ENCODE data around the gene NECTIN1. TPM values are rescaled to one million over a fixed set of nuclear protein-coding genes. Genes with fewer than 3 reads are reported as not detected.
A peak's percentile ranks its signal among the peaks of the same experiment; 100 is the strongest.

NECTIN1 gene
- polyA plus RNA-seq, 1 donor = 29.1 TPM

GRCh38 chr11:119639642-119640205 lies 89.3 kb downstream of the NECTIN1 start:
- no peak for DNase-seq

DNA sequence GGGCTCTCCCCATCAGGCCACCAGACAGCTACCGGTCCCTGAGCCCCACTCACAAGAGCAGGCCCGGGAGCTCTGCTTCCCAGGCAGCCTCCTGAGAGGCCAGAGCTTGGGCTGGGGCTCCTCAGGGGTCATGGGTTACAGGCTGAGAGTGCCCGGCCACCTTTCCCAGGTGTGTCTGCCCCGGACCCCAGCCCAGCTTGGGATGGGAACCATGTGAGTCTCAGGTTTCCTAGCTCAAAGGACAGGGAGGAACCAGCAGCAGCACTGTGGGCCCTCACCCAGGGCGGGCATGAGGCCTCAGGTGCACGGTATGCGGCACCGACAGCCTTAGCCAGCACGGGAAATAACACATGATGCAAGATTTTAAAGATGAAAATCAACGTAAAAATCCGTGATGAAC lies 90.1 kb downstream of the NECTIN1 start:
- DNase-seq = no peak

GRCh38 chr11:119637481-119637880 lies 91.5 kb downstream of the NECTIN1 start:
- no peak for DNase-seq

DNA sequence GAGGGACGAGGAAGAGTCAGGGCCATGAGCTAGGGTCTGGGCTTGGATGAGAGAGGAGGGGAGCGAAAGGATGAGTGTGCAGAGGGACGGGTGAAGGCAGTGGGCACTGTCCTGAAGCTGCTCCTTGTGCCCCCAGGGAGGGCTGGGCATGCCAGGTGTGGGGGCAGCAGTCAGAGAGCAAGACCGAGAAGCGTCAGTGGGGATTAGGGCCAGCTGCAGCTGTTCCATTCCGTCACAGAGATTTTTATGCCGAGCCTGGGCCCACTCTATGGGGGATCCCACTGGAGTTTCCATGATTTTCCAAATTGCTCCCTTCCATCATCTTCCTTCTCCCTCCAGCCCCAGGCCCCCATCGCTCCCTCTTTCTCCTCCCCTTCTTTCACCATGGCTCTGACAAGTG lies 93.2 kb downstream of the NECTIN1 start:
- no peak for DNase-seq

DNA sequence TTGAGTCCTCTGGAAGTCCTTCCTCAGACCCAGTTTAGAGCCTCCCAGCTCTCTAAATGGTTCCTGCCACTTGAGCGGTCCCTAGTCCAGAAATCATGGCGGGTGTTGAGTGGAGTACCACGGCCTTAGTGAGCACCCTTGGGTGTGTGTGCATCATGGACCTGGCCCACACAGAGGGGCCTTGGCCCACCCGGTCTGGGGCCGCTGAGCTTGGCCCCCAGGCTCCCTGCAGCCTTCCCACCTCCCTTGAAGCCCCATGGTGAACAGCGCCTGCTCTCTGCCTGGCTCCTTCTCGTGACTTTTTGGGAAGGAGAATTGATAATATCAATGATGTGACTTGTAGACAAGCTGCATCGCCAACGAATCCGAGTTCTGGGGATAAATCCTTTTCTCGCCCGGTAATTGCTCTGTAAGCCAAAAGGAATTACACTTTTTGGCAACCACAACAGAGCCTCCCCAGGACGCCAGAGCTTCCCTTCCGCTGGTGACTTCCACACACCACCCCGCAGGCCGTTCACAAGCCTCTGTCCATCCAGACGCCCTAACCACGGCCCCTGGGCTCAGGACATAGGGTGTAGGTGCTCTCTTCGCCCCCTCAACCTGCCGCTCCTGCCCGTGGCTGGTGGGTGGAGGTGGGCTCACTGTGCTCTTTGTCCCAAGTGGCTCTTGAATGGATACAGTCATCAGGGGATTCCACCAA lies 93.8 kb downstream of the NECTIN1 start:
- no peak for DNase-seq

GRCh38 chr11:119634301-119634700 lies 94.7 kb downstream of the NECTIN1 start:
- DNase-seq = no peak

- no peak for DNase-seq
Measured at GRCh38 chr11:119629834-119630624, 99.0 kb downstream of the NECTIN1 start.

GRCh38 chr11:119629085-119629484 lies 99.9 kb downstream of the NECTIN1 start:
- no peak for DNase-seq

- no peak for DNase-seq
Measured at GRCh38 chr11:119627286-119627685, 101.7 kb downstream of the NECTIN1 start.

DNA sequence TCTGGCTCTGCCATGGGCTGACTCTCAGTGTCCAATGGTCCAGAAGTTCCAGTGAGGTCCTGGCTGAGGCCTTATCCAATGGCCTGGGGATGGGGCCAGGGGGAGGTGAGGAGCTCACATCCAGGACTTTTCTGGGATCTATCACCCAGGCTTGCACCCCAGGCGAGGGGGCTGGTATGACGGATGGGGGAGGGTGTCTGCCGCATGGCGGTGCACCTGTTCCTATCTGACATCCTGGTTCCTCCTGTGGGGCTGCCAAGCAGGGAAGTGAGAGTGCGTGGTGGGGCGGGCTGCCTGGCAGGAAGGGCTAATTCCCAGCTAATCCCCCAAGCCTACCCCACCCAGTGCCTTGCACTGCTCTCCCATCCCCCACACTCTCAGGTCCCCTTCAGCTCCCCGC lies 102.1 kb downstream of the NECTIN1 start:
- peak; percentile 45 for DNase-seq

DNA sequence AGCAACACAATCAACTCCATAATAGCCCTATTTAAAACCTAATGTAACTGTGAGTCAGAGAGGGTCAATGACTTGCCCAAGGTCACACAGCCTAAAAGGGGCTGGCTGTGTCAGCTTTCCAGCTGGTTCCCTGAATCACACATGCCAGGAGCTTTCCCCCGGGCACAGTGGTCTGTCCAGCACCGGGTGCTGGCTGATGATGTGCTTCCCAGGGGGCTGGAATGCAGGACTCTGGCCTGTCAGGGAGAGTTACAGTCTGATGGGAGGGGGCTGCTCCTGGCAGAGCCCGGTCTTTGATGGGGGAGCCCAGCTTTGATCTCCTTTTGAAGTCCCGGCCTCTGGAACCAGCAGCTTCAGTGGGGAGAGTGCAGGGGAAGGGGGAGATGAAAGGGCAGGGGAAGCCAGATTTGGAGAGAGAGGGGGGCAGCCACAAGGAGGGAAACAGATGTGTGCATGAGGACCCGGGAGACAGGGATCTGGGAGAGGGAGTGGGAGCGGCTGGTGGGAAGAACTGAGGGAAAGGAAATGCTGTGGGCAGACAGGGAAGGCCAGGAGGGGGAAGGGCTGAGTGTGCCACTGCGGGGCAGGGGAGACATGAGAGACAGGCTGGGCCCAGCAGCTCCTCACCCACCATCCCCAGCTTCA lies 102.7 kb downstream of the NECTIN1 start:
- DNase-seq = no peak

DNA sequence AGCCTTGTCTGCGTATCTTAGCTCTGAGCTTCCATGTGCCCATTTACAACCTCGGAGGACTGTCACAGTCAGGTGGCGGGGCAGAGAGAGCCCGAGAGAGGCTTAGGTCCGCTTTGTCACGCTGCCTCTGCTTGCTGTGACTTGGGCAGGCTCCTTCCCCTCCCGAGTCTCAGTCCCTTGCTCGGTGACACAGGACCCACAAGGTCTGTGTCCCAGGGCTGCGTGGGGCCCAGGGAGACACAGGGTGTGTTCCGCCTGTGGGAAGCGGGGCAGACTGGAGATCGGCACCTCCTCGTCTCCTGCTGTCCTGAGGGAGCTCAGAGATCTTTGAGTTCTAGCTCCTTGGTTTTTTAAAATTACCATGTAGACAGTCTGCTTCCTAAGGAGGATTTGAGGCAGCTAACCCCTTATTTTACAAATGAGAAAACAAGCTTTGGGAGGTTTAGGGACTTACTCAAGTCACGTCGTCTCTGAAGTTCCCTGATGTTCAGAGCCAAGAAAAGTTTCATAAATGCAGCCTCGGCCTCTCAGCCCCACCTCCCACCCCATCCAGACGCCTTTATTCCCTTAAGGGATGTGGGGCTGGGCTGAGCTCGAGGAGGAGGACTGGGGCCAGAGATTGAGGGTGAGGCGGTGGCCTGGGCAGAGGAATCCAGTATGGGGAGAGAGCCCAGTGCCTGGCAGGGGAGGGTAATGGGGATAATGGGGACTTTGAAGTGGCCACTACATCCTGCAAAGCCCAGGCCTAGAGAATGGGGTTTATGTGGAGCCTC lies 103.6 kb downstream of the NECTIN1 start:
- DNase-seq = no peak

DNA sequence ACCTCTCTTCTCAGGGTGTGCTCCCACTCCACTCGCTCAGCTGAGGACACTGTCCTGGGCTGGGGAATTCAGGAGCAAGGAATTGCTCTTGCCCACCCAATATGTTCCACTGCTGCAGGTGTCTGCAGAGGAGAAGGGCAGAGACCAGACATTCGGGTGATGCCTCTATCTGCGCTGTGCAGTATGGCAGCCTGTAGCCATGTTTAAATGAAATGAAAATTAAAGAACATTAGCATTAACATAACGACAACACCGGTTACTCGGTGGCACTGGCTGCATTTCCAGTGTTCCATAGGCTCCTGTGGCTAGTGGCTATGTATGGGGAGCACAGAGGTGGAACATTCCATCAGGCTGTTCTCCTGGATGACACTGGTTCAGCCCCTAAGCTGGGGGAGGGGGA lies 104.4 kb downstream of the NECTIN1 start:
- no peak for DNase-seq

GRCh38 chr11:119624102-119624615 lies 104.8 kb downstream of the NECTIN1 start:
- DNase-seq = no peak

DNA sequence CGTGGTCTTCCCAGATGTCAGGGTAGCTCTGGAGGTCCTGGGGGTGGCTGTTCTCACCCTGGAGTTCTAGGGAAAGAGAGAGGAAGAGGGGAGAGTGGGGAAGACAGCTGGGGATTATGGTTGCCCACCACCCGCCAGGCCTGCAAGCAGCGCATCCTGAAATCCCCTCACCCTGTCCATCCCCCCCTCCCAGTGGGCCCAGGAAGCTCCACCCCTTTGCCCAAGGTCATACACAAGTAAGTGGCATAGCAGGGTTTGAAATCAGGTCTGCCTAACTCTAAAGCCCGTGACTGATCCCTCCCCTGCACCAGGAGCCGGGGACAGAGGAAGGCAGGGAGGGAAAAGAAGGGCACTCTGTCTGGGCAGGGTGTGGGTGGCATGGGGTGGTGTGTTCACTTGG lies 105.3 kb downstream of the NECTIN1 start:
- DNase-seq = no peak

- no peak for DNase-seq
Measured at GRCh38 chr11:119622454-119623143, 106.4 kb downstream of the NECTIN1 start.

DNA sequence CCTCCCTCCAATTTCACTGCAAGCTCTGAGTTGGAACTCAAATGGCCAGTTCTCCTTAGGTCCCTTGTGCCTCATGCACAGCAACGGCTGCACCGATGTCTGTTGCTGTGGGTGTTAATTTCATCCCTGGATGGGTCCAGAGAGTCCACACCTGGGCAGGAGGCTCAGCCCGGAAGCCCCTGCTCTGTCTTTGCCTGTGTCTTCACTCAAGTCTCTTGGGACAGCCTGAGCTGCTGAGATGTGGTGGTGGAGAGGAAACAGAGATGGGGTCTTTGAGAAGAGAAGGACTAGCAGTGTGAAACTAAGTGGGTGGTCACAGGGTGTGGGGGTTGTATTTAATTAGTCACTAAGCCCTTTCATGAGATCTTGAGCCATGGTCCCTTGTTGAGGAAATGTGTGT lies 109.3 kb downstream of the NECTIN1 start:
- no peak for DNase-seq

- DNase-seq = no peak
Measured at GRCh38 chr11:119618208-119618909, 110.6 kb downstream of the NECTIN1 start.

- DNase-seq = no peak
Measured at GRCh38 chr11:119617340-119617713, 111.7 kb downstream of the NECTIN1 start.

- DNase-seq = no peak
Measured at GRCh38 chr11:119616586-119617339, 112.2 kb downstream of the NECTIN1 start.

Measured in hindlimb muscle (tissue), 1 donor.